Pericardium fibroblast (primary cell): ENCODE results near the gene NMD3. TPM values are rescaled to one million over a fixed set of nuclear protein-coding genes. Genes with fewer than 3 reads are reported as not detected.

Experiments
- total RNA-seq: library from RNA; depleted of rRNA; stranded (reverse); fragments of >200 nt; gene quantifications from 2 replicates; pipeline ENCODE4 v1.2.3, GENCODE V29; 2015

Gene NMD3
- total RNA-seq, result 44.7 and 60.3 TPM in 2 replicates

GRCh38 chr3:161220850-161221753 lies at the start of gene NMD3:
Gene NMD3 (plus strand): TSS chr3:161221311. CDS start chr3:161222014, 703 bp downstream.

Other genes starting within 250 kb of the NMD3 start
- 9.5 and 20.7 TPM in 2 replicates for gene B3GALNT1, start 116.0 kb upstream of the NMD3 start, total RNA-seq
- not detected in 2 replicates for gene SPTSSB, start 150.2 kb downstream of the NMD3 start, total RNA-seq